K562 (cell line): ENCODE results near the gene MOB1A. TPM values are rescaled to one million over a fixed set of nuclear protein-coding genes. Genes with fewer than 3 reads are reported as not detected.

Source experiments
- CBFA2T3 ChIP-seq: fragments of 450-650 bp; IDR thresholded peaks from 2 replicates; pipeline ENCODE4 v1.6.1; 2017
- CEBPB ChIP-seq: fragments of 450-650 bp; IDR thresholded peaks from 2 replicates; pipeline ENCODE4 v1.6.1; 2016; ENCODE audit warnings: missing genetic modification characterization, missing compliant biosample characterization
- CREM ChIP-seq: IDR thresholded peaks from 2 replicates; pipeline ENCODE4 v1.6.1; 2014; ENCODE audit warnings: antibody characterized with exemption, low read depth
- DACH1 ChIP-seq: fragments of 450-650 bp; IDR thresholded peaks from 2 replicates; pipeline ENCODE4 v1.6.1; 2018; ENCODE audit not compliant: partially characterized antibody
- JUND ChIP-seq, 2 experiments: IDR thresholded peaks; 2 replicates in 1 of 2; 3 replicates in 1 of 2; pipeline ENCODE4 v1.6.1; 2011; ENCODE audit warnings: borderline replicate concordance in 2 of 2, low read depth in 2 of 2, low read length in 2 of 2, improper control_type of control experiment in 1 of 2, missing biosample characterization in 1 of 2, missing genetic modification characterization in 1 of 2, missing genetic modification reagents in 1 of 2
- KDM1A ChIP-seq, 2 experiments: fragments of 450-650 bp; IDR thresholded peaks; 2 replicates each; pipeline ENCODE4 v1.6.1; 2016; ENCODE audit warnings: mild to moderate bottlenecking in 2 of 2
- KLF10 ChIP-seq: fragments of 250-450 bp; sonication (Bioruptor Pico); IDR thresholded peaks from 2 replicates; pipeline ENCODE4 v1.6.1; 2021; ENCODE audit warnings: matching md5 sums
- L3MBTL2 ChIP-seq: fragments of 450-650 bp; IDR thresholded peaks from 2 replicates; pipeline ENCODE4 v1.6.1; 2016; ENCODE audit warnings: mild to moderate bottlenecking, moderate library complexity
- MAFF ChIP-seq: IDR thresholded peaks from 2 replicates; pipeline ENCODE4 v1.6.1; 2012; ENCODE audit warnings: low read length, improper control_type of control experiment
- MTA3 ChIP-seq: fragments of 450-650 bp; formaldehyde crosslinking; IDR thresholded peaks from 2 replicates; pipeline ENCODE4 v1.6.1; 2017; ENCODE audit warnings: mild to moderate bottlenecking, borderline replicate concordance
- NFE2L1 ChIP-seq: fragments of 450-650 bp; IDR thresholded peaks from 2 replicates; pipeline ENCODE4 v1.6.1; 2016; ENCODE audit warnings: missing genetic modification characterization, low read depth, mild to moderate bottlenecking, missing compliant biosample characterization, moderate library complexity, borderline replicate concordance
- NFIC ChIP-seq: fragments of 450-650 bp; IDR thresholded peaks from 2 replicates; pipeline ENCODE4 v1.6.1; 2017; ENCODE audit warnings: mild to moderate bottlenecking, inconsistent platforms
- NR2C1 ChIP-seq, 2 experiments: fragments of 450-650 bp; IDR thresholded peaks; 2 replicates each; pipeline ENCODE4 v1.6.1; 2017; ENCODE audit warnings: mild to moderate bottlenecking in 2 of 2, antibody characterized with exemption in 1 of 2, inconsistent platforms in 1 of 2, missing compliant biosample characterization in 1 of 2, missing genetic modification characterization in 1 of 2
- NR2C2 ChIP-seq, 2 experiments: fragments of 200-800 bp in 1 of 2; sonication (Bioruptor generic) in 1 of 2; sonication (generic) in 1 of 2; formaldehyde crosslinking in 1 of 2; IDR thresholded peaks; 2 replicates each; pipeline versions ENCODE4 v1.6.1 to v1.8.0; 2016 to 2022; ENCODE audit warnings: mild to moderate bottlenecking in 1 of 2, missing compliant biosample characterization in 1 of 2, missing genetic modification characterization in 1 of 2, missing genetic modification reagents in 1 of 2
- SMARCA4 ChIP-seq: fragments of 450-650 bp; IDR thresholded peaks from 2 replicates; pipeline ENCODE4 v1.6.1; 2016
- STAT5A ChIP-seq: IDR thresholded peaks from 2 replicates; pipeline ENCODE4 v1.6.1; 2012; ENCODE audit warnings: low read length, inconsistent platforms, borderline replicate concordance
- TCF3 ChIP-seq: sonication (generic); formaldehyde crosslinking; IDR thresholded peaks from 2 replicates; pipeline ENCODE4 v1.4.0; 2020; ENCODE audit warnings: mild to moderate bottlenecking, missing genetic modification reagents
- TEAD2 ChIP-seq: fragments of 450-650 bp; IDR thresholded peaks from 2 replicates; pipeline ENCODE4 v1.6.1; 2016; ENCODE audit warnings: missing genetic modification characterization, control low read depth, missing compliant biosample characterization
- TRIM24 ChIP-seq, 2 experiments: fragments of 450-650 bp; IDR thresholded peaks; 2 replicates each; pipeline ENCODE4 v1.6.1; 2016
- polyA plus RNA-seq, 8 experiments: library from polyadenylated mRNA; depleted of rRNA in 4 of 8; stranded (reverse) in 5 of 8; unstranded in 3 of 8; fragments of >200 nt; fragmentation: Nextera tagmentation in 2 of 8; fragmentation: Illumina TruSeq in 1 of 8; extraction: Ambion mirVana in 2 of 8; extraction: Trizol in 1 of 8; gene quantifications; 2 replicates each; pipeline versions ENCODE4 v1.2.1 to v1.2.3, GENCODE V29; 2011 to 2014; ENCODE audit warnings: inconsistent platforms in 1 of 8, missing spikeins in 1 of 8
- total RNA-seq, 7 experiments: library from RNA; depleted of rRNA in 6 of 7; stranded (reverse); fragments of >200 nt in 6 of 7; fragmentation: Illumina TruSeq in 2 of 7; extraction: Trizol in 2 of 7; gene quantifications; 2 replicates each; pipeline versions ENCODE4 v1.2.1 to v1.2.3, GENCODE V29; 2011 to 2021; ENCODE audit warnings: low replicate concordance in 1 of 7
- TF ChIP-seq, protein P1 (sequence below), 2 experiments: fragments of 450-650 bp in 1 of 2; sonication (generic) in 1 of 2; formaldehyde crosslinking in 1 of 2; IDR thresholded peaks in 1 of 2; conservative IDR thresholded peaks in 1 of 2; 2 replicates each; pipeline versions ENCODE4 v1.6.1 to v1.8.1; 2016 to 2023; ENCODE audit warnings: mild to moderate bottlenecking in 2 of 2, moderate library complexity in 2 of 2, inconsistent platforms in 1 of 2, missing genetic modification reagents in 1 of 2
- TF ChIP-seq, protein P2 (sequence below): fragments of 450-650 bp; IDR thresholded peaks from 2 replicates; pipeline ENCODE4 v1.6.1; 2017; ENCODE audit warnings: antibody characterized with exemption, mild to moderate bottlenecking
- TF ChIP-seq, protein P3 (sequence below): fragments of 450-650 bp; formaldehyde crosslinking; IDR thresholded peaks from 2 replicates; pipeline ENCODE4 v1.4.0; 2020; ENCODE audit warnings: mild to moderate bottlenecking, moderate library complexity

Gene MOB1A
- total and polyA plus RNA-seq, 9 of the 15 experiments (the other 6 are each of a cell fraction or from before 2014, with no cell fraction given) = 24.8 to 100 (median 60.2) TPM

DNA sequence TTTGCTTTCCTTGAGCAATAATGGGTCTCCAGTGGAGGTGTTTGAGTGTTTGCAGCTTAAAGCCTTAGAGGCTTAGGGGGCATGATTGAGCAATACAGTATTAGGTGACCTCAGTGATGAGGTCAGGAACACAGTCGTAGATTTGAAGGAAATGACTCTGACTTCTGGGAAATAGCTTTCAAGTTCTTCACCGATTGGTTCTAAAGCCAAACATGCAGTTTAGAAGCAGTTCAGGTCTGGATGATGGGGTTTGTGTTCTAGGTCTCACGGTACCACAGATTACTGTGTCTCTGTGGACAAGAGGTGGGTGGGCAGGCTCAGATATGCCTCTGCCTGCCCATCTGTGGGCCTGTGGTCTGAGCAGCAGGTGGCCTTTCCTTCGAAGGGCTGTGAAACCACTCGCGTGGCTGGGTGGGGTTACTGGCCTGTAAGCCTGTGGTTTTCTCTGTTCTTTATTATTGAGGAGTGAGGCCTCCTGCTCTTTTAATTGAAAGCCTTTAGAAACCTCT lies 27.6 kb upstream of the MOB1A start (continued):
- peak; percentile 66; the same call in 1 of the 2 replicates for TF ChIP-seq JUND (IDR thresholded peaks at IDR 0.05; ENCODE audit: borderline replicate concordance, low read depth, low read length)
- TF ChIP-seq JUND (tag; IDR thresholded peaks at IDR 0.05; ENCODE audit: borderline replicate concordance, low read depth, low read length) = peak; percentile 88; the same call in 2 of the 3 replicates
- TF ChIP-seq MTA3 = peak; percentile 43; the same call in 1 of the 2 replicates
- no peak for TF ChIP-seq NR2C2 (CRISPR knock-in tag; IDR thresholded peaks at IDR 0.05)
- TF ChIP-seq NR2C2 (tag; IDR thresholded peaks at IDR 0.05) = peak; percentile 79
- TF ChIP-seq, protein P1, sequence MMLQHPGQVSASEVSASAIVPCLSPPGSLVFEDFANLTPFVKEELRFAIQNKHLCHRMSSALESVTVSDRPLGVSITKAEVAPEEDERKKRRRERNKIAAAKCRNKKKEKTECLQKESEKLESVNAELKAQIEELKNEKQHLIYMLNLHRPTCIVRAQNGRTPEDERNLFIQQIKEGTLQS (IDR thresholded peaks at IDR 0.05) = peak; percentile 91
- TF ChIP-seq, protein P1 (CRISPR knock-in tag; conservative IDR thresholded peaks at IDR 0.05) = no peak
- TF ChIP-seq TEAD2 (tag) = no peak
- TF ChIP-seq KDM1A (IDR thresholded peaks at IDR 0.05) = peak; percentile 85 to 86
- TF ChIP-seq SMARCA4 = peak; percentile 64
- TF ChIP-seq MAFF = no peak; the same call in 1 of the 2 replicates
- TF ChIP-seq TRIM24 (IDR thresholded peaks at IDR 0.05) = peak in 1 of 2 experiments; percentile 18; a peak in 1 of 4 replicates
- TF ChIP-seq, protein P2, sequence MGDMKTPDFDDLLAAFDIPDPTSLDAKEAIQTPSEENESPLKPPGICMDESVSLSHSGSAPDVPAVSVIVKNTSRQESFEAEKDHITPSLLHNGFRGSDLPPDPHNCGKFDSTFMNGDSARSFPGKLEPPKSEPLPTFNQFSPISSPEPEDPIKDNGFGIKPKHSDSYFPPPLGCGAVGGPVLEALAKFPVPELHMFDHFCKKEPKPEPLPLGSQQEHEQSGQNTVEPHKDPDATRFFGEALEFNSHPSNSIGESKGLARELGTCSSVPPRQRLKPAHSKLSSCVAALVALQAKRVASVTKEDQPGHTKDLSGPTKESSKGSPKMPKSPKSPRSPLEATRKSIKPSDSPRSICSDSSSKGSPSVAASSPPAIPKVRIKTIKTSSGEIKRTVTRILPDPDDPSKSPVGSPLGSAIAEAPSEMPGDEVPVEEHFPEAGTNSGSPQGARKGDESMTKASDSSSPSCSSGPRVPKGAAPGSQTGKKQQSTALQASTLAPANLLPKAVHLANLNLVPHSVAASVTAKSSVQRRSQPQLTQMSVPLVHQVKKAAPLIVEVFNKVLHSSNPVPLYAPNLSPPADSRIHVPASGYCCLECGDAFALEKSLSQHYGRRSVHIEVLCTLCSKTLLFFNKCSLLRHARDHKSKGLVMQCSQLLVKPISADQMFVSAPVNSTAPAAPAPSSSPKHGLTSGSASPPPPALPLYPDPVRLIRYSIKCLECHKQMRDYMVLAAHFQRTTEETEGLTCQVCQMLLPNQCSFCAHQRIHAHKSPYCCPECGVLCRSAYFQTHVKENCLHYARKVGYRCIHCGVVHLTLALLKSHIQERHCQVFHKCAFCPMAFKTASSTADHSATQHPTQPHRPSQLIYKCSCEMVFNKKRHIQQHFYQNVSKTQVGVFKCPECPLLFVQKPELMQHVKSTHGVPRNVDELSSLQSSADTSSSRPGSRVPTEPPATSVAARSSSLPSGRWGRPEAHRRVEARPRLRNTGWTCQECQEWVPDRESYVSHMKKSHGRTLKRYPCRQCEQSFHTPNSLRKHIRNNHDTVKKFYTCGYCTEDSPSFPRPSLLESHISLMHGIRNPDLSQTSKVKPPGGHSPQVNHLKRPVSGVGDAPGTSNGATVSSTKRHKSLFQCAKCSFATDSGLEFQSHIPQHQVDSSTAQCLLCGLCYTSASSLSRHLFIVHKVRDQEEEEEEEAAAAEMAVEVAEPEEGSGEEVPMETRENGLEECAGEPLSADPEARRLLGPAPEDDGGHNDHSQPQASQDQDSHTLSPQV = peak; percentile 84
- no peak for TF ChIP-seq NFE2L1 (tag)
- TF ChIP-seq CREM = peak; percentile 56; the same call in 1 of the 2 replicates
- TF ChIP-seq KLF10 (CRISPR knock-in tag) = no peak
- TF ChIP-seq NFIC = no peak
- TF ChIP-seq DACH1 = peak; percentile 86
- peak; percentile 63; the same call in 1 of the 2 replicates for TF ChIP-seq L3MBTL2
- TF ChIP-seq CEBPB = peak; percentile 100
- TF ChIP-seq STAT5A = peak; percentile 73; the same call in 1 of the 2 replicates
- TF ChIP-seq TCF3 (CRISPR knock-in tag) = peak; percentile 22
- TF ChIP-seq CBFA2T3 = peak; percentile 63
- peak; percentile 47; the same call in 1 of the 2 replicates for TF ChIP-seq NR2C1 (IDR thresholded peaks at IDR 0.05)
- TF ChIP-seq NR2C1 (tag; IDR thresholded peaks at IDR 0.05) = peak; percentile 53; the same call in 1 of the 2 replicates
- TF ChIP-seq, protein P3, sequence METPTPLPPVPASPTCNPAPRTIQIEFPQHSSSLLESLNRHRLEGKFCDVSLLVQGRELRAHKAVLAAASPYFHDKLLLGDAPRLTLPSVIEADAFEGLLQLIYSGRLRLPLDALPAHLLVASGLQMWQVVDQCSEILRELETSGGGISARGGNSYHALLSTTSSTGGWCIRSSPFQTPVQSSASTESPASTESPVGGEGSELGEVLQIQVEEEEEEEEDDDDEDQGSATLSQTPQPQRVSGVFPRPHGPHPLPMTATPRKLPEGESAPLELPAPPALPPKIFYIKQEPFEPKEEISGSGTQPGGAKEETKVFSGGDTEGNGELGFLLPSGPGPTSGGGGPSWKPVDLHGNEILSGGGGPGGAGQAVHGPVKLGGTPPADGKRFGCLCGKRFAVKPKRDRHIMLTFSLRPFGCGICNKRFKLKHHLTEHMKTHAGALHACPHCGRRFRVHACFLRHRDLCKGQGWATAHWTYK = peak; percentile 63; the same call in 1 of the 2 replicates
